Fibroblast of mammary gland (primary cell): ENCODE measurements around the gene FGL2.

Source experiments
- DNase-seq: peaks from one replicate; pipeline ENCODE4 v3.0.0-alpha.2; 2010; ENCODE audit warnings: low read depth
- H3K4me3 ChIP-seq: 2 replicates; pipeline ENCODE4 v1.5.1; 2011; ENCODE audit warnings: low read depth, mild to moderate bottlenecking, low read length, moderate library complexity; ENCODE audit not compliant: control insufficient read depth
- CTCF ChIP-seq: conservative IDR thresholded peaks from 2 replicates; pipeline ENCODE4 v1.5.1; 2011; ENCODE audit warnings: low read depth, low read length, inconsistent platforms; ENCODE audit not compliant: control insufficient read depth, insufficient read depth

FGL2 gene

GRCh38 chr7:77199013-77199966 lies at the start of gene FGL2:
Gene FGL2 (minus strand): TSS chr7:77199819. CDS start chr7:77199793, 26 bp downstream.
- no peak for TF ChIP-seq CTCF
- peak within 1 kb of the TSS; percentile 22 for H3K4me3 ChIP-seq
- peak; percentile 50 for DNase-seq

GRCh38 chr7:77248154-77248553 lies 48.5 kb upstream of the FGL2 start:
- no peak for DNase-seq
- no peak overlapping the region for H3K4me3 ChIP-seq
- TF ChIP-seq CTCF, result no peak

- peak; percentile 82 for DNase-seq
- no peak overlapping the region for H3K4me3 ChIP-seq
- peak; percentile 89 for TF ChIP-seq CTCF
Measured at GRCh38 chr7:77247206-77247850, 47.7 kb upstream of the FGL2 start.

- no peak for TF ChIP-seq CTCF
- no peak overlapping the region for H3K4me3 ChIP-seq
- no peak for DNase-seq
Measured at GRCh38 chr7:77246026-77246640, 46.5 kb upstream of the FGL2 start.

- TF ChIP-seq CTCF, result no peak
- peak; percentile 32 for DNase-seq
- no peak overlapping the region for H3K4me3 ChIP-seq
Measured at GRCh38 chr7:77245015-77245755, 45.6 kb upstream of the FGL2 start.
